ENCODE measurements around the gene TF.
A peak's percentile ranks its signal among the peaks of the same experiment; 100 is the strongest.

Gene TF

DNA sequence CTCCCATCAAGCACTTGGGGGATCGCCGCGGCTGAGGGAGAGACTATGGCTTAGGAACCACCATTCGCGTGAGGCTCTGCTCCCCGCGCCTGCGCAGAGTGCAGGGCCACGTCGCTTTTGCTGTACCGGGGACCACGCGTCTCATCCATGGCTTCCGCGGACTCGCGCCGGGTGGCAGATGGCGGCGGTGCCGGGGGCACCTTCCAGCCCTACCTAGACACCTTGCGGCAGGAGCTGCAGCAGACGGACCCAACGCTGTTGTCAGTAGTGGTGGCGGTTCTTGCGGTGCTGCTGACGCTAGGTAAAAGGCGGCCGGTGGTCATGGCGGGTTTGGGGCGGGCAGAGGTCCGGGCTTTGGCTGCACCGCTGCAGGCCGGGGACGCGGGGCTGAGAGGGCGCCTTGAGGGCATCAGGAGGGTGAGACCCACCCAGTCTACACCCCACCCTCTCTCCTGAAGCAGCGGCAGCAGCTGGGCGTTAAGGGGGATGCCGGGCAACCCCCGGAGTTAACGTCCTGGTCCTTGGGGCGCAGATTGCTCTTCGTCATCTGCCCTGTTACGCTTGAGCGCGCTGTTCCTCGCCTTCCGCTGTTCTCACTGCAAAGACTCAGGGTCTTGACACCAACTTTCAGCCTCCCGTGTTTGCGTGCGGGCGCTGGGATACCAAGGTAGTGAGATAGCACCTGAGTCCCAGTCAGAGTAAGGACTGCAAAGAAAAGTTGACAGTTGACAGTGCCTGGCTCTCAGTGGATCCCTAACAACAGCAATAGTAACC lies 59.7 kb downstream of the TF start, which contains the start of gene SRPRB:
Gene SRPRB (plus strand): TSS at position 114 of the 774 bp plus-strand sequence. CDS start 34 bp downstream, at position 148.
- peak; percentile 96 to 97 for DNase-seq (ENCODE audit: low read depth in 2 of 2)

DNA sequence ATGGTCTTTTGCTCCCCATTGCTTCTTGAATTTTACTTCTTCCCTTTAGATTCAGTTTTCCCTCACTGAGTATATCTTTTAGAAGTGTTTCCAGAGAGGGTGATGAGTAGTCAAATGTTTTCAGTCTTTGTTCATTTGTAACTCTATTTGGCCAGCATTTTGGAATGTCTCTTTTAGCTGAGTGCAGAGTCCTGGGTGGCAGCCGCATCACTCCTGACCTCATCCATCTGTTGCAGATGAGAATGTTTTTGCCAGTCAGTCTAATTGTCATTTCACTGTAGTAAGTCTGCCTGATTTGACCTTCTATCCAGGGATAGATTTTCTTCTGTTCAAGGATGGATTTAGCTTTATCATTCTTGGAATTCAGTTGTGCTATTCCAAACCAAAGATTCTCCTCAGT lies 66.7 kb downstream of the TF start:
- DNase-seq (ENCODE audit: low read depth in 2 of 2) = no peak

DNA sequence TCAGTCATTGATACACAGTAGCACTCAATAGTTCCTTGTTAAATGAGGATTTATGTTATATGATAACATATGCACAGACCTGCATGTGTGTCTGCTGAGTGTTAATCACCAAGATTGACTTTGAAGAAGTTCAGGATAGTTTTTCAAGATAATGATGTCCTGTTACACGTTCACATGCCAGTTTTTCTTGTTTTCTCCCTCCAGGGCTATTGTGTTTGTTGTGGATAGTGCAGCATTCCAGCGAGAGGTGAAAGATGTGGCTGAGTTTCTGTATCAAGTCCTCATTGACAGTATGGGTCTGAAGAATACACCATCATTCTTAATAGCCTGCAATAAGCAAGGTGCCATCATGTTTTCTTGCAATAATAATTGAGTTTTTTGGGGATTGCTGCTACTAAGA lies 69.2 kb downstream of the TF start:
- DNase-seq (ENCODE audit: low read depth in 2 of 2) = no peak

DNA sequence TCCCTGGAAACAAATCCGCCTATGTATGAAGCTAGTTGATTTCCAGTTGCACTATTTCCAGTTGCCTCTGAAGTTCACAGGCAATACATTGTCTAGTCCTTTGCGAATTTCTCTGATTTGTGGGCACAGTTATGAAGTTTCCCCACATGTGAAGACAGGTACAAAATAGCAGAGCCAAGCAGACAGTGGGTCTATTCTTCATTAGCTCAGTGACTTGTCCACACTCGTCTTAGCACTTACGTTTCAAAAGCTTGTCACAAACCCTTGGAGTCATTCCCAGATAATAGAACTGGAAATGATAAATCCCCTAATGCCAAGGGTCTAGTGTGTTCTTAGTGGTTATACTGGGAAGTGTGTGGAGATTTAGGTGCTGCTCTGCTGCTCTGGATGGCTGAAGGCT lies 73.9 kb downstream of the TF start:
- no peak for DNase-seq (ENCODE audit: low read depth in 2 of 2)

DNA sequence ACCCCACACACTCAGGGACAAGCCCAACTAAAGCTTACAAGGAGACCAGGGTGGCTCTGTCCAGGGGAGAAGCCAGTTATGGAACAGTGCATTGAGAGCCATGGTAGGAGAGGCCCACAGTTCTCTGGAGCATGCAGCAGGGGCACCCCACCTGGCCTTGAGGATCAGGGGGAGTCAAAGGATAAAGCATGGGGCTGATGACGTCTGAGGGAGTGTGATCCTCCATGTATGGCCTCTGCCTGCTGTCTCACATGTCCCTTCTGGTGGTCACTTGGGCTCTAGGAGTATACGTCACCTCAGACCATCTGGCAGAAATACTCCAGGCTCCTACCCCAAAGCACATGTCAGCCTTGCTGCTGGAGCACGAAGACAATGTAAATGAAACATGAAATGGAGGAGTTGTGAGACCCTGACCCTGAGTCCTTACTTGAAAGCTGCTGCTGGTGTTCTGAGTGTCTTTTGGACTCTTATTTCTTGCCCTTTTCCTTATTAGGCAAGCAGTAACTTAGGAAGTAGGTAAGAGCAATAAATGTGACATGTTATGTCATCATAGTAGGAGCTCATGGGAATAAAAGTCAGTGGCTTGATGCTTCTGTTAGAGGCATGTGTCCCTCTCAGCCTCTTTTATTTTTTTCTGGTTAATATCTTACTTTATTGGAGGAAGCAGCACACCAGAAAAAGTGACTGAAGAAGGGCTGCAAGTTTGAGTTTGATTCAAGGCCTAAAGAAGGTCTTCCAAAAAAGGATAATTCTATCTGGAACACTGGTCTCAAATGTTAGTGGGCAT lies 74.9 kb downstream of the TF start:
- DNase-seq (ENCODE audit: low read depth in 2 of 2) = no peak

DNA sequence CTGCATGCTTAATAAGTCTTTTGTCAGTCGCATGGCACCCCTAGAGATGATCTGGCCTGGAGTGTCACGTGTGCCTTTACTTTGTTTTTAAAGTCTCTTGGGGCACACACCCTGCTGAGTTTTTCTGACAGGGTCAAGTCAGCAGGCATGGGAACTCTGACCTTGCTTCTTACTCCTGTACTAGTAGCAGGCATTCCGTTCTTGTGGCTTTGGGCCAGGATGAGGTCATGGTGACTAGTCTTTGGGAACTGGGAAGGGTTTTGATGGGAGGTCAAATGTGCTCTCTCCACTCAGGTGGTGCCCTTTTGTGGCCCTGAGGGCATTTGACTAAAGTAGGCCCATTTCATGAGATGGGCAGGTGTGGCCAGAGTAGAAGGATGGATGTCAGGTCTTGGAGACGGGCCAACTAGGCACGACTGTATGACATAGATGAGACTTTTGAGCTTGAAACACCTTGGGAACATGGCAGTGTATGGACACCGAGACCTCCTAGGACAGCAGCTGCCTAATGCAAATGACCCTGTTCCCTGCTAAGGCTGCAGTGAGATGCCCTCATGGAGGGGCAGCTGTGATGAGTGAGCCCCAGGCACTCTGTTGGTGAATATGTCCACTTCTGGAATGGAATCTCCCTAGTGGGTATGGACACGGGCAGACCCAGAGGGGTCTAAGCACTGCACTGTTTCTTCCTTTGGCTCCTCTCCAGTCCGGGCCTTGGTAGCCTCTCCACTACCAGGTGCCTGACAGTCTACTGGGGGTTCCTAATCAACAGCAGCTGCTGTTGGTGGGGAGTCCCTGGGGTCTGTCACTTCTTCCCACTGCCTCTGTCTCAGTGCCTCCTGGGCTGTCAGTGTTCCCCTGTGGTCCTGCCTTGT lies 75.8 kb downstream of the TF start:
- no peak for DNase-seq (ENCODE audit: low read depth in 2 of 2)

DNA sequence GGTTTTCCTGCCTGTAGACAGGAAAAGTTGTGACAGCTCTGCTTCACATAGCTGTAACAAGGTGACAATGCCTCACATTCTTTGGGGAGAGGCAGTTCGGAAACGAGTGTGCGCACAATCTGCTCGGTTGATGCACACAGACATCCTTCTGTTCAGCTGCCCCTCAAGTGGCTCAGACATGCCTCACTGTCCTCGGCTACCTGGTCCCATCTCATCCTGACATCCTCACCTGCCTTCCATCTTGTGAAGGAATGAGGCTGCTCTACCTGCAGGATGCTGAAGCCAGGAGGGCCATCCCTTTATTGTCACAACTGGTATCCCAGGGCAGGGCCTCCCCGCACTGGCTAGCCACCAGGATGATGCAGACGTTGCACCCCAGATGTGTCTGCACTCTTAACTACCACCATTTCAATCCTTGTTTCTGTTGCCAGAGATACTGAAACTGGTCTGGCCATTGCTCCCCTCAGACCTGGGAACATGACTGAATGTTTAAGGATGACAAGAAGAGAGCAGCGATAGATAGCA lies 78.8 kb downstream of the TF start:
- DNase-seq (ENCODE audit: low read depth in 2 of 2) = no peak

DNA sequence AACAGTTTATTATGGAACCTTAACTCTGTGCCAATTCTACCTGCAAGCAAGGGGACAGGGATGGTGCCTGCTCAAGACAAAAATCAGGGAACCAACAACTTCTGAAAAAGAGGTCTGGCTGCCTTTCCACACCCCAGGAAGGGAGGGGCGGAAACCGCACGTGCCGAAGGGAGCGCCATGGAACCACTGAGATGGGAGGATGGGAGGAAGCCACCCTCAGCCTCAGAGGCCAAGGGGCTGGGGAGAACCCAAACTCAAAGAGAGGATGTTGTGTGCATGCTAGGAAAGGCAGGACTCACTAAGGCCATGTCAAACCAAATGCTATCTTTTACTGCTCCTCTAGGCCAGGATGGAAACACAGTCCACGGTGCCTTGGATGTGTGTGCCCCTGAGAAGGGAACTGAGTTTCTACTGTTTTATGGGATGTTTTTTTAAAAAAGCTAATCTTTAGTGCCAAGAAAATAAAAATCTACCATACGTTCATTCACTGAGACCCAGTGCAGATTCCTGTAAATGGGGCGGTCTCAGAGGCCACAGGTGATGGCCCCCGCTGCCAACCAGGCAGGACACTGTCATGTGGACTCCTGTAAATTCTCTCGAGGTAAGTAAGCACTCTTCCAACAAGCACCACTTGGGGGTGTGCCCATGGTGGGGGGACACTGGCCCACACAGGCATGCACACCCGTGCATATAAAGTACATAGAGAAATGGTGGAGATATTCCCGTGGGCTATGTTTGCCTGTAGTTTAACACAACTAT lies 80.0 kb downstream of the TF start:
- DNase-seq (ENCODE audit: low read depth in 2 of 2) = no peak

DNA sequence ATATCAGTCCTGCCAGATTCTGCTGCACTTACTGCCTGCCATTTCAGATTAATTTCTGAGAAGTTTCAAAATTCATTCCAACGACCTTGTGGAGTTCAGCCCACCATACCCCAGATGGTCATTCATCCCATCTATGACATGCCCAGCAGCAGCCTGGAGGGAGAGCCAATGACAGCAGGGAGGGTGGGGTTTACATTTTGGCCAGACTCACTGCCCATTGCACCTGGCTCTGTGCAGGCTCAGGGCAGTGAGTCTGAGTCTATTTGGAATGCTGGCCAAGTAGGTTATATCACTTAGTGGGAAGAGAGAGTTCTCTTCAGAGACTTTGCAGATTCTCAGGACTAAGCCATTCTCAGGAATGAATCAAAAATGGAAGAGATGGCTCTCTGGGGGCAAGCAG lies 80.9 kb downstream of the TF start:
- no peak for DNase-seq (ENCODE audit: low read depth in 2 of 2)

DNA sequence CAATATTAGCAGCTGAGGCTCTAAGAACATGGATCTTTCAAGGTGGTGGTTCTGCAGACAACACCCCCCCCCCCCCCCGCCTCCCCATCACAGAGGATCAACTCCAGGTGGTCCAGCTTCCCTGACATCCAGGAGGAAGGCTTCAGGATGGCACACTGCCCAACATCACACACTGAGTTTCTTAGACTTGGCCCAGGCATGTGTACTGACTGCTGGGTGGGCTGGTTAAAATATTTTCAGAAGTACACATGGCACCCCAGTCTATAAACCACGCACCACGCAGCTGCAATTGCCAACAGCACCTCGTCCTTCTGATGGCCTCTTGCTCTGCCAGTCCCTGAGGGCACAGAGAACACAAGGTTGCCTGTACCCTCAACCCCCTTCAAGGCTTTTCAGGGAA lies 81.5 kb downstream of the TF start:
- no peak for DNase-seq (ENCODE audit: low read depth in 2 of 2)

DNA sequence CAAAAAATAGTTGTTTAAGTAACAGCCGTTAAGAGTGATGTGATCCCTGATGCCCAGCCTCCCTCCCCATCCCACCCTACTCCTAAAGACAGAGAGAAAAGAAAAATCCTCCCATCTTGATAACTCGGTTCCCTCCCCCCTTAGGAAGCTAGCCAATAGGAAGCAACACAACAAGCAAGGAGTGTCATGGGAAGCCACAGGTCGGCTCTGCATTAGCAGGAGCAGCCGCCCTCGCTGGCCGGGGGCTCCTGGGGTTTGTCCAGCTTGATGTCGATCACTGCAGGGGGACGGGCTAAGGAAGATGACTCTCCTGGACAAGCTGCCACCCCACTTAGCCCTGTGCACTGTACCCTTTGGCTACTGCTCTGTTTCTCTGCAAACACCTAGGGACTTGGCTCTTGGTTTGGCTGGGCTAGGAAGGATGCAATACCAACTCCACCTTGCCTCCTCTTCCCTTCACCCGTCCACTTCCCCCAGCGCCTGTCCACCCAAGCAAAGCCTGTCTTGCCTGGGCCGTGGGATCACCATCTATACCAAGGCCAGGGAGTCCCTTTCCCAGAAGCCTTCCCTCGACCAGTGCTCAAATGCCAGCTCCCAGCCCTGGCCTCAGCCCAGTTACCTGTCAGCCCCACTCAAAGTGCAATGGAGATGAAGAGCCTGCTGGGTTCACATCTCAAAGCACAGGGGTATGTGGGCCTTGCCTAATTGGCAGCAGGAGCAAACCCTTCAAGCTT lies 82.5 kb downstream of the TF start:
- no peak for DNase-seq (ENCODE audit: low read depth in 2 of 2)

DNA sequence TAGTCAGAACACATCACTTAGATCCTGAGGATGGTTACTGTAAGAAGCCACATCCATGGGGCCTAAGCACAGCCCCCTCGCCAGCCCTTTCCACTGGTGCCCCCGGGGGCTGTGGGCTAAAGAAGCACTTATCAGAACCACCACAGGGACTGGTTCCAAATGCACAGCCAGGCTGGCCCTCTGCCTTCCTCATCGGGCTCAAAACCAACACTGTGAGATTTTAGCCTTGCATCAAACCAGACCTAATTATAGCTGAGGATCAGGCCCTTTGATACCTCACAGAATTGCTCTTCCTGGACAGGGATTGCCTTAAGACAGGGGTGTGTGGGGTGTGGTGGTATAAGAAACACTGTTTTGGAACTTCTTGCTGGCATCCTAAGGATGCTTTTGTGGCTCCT lies 83.1 kb downstream of the TF start:
- DNase-seq (ENCODE audit: low read depth in 2 of 2) = no peak

DNA sequence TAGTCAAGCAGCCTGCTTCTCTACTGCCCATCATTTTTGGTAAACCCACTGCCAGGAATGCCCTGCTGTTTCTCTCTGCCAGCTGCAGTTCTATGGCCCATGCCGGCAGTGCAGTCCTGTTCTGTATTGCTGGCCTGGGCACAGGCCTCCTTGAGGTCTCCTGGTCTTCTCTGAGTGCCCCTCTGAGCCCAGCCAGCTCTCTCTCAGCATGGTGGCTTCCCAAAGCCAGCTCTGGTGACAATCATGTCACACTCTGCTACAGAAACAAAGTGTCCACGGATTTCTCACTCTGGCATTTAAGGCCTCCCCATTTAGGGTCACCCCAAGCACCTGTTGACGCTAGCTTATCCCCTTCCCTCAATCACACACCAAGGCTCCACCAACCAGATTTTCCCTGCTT lies 83.9 kb downstream of the TF start:
- DNase-seq (ENCODE audit: low read depth in 2 of 2) = no peak

DNA sequence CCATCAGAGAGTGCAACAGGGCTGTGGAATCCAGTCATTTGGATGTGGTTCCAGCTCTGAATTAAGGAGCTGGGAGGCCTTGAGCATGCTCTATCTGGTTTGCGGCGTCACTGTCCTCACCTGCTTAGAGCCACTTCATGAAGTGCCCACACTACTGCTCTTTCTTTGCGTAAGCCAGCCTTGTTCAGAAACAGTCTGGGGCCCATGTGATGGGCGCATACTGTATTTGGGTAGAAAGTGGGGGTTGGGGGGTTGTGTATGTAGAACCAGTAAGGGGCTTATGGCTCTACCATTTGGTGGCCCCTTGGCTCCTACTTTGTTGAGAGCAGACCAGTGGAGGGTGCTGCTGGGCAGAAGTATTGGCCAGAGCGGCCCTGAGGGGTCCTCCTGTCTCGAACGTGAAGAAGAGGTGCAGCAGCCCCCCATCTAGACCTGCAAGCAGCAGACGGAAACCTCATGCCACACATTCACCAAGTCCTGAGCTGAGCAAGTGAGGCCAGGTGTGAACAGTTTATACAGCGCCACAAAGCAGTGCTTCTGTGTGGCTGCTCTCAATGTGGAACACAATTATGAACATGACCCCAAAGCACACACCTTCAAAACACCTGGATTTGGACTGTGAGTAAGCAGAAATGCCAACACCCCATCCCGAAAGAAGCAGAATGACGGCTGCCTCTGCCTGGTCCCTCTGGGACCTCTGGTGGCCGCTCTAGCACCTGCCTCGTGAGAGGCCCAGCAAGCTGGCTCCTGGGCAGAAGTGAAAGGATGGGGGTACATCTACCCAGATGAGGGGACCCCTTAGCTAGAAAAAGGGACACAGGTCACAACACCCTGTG lies 86.0 kb downstream of the TF start:
- no peak for DNase-seq (ENCODE audit: low read depth in 2 of 2)

DNA sequence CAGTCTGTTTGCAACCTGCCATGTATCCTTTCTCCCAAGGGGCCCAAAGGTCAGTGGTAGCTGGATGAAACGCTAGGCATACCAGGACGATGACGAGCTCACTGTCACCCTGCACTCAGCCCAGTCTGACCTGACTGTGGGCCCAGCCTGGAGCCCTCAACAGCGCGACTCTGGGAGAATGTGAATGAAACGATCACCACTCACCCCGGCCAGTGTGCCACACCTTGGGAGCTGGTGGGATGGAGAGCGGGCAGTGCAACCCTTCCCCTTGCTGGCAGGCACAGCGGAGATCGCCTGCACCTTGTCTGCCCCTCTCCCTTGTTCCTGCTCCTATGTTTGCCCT lies 86.6 kb downstream of the TF start:
- no peak for DNase-seq (ENCODE audit: low read depth in 2 of 2)

DNA sequence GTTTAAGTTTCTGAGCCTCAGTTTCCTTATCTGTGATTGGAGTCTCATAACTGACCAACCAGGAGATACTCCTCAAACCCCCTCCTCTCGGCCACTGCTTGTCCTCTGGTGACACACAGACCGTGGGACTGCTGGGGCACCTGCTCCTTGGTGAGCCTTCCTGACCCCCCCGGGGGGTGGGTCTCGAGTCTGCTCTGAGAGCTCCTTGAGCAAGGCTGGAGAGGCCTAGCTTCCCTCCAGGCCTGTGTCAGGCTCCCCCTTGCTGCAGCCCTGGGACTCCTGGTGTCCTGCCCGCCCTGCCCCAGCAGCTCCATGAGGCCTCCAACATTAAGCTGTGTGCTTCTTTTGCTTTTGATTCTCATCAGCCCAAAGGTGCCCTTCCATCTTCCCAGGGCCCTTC lies 87.1 kb downstream of the TF start:
- no peak for DNase-seq (ENCODE audit: low read depth in 2 of 2)

DNA sequence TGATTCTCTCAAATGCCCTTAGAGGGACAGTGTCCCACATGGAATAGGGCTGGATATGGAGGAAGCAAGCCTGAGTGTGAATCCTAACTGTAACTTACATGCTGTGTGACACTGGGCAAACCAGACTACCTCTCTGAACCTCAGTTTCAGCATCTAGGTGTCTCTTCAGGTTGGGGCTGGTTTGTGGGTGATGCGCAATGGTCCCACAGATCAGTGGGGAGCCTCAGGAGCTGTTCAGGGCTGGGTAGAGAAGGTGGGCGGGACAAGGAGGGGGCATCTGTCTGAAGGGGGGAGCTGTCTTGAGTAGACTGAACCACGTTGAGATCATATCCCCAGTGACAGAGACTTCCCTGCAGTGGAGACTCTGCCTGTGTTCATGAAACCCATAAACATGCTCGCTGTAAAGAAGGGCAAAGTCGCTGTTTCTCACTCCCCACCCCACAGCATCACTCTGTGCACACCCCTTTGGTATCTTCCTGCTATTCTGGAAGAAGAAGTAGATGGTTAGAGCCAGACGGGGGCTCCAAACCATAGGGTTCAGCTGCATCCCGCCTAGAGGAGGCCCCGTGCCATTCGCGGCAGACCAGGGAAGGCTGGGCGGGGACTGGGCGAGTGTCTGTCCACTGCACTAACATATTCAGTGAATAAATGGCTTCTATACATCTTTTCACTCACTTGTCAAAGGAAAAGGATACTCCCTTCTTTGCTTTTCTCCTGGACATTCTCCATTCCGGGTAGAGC lies 87.9 kb downstream of the TF start:
- DNase-seq (ENCODE audit: low read depth in 2 of 2) = no peak

DNA sequence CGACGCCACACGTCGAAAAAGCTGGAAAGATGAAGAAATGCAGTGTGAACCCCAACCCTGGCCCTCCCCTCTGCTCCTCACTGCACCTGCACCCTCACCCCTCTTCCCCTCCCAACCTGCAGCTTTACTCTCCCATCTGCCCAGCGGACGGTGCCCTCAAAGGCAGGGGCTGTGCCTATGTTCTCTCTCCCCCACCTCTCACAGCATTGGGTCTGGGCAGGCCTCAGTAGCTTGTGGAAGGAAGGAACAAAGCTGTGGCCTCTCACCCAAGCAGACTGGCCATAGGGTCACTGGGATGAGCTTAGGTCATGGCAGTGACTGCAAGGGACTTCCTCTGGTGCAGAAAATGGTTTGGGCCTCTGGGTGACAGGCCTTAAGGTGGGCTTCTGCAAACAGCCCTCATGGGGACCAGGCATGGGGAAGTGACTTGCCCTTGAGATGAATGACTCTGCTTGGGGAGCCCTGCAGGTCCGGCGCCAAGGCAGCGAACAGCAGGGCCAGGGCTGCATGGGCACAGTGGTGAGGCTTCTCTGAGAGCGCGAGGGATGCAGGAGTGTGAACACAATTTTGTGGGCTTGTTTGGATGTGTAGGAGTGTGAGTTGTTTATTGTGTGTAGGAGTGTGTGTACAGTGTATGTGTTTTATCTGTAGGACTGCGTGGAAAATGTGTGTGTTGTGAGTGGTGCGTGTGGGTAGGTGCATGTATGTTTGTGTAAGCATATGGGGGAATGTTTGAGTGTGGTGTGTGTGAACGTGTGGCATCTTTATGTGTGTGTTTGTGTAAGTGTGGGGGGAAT lies 88.6 kb downstream of the TF start:
- DNase-seq (ENCODE audit: low read depth in 2 of 2) = no peak
